ENCODE data around the gene NFATC1.

Gene NFATC1

GRCh38 chr18:79521416-79522205, 125.9 kb downstream of the NFATC1 start:
- no peak for DNase-seq (ENCODE audit: low read depth in 2 of 2)

GRCh38 chr18:79522451-79523205, 126.9 kb downstream of the NFATC1 start:
- no peak for DNase-seq (ENCODE audit: low read depth in 2 of 2)

GRCh38 chr18:79523206-79523735, 127.5 kb downstream of the NFATC1 start:
- DNase-seq (ENCODE audit: low read depth in 2 of 2): no peak

- DNase-seq (ENCODE audit: low read depth in 2 of 2): no peak
Measured at GRCh38 chr18:79523736-79524180, 128.0 kb downstream of the NFATC1 start.

- DNase-seq (ENCODE audit: low read depth in 2 of 2): no peak
Measured at GRCh38 chr18:79524181-79525078, 128.7 kb downstream of the NFATC1 start.

- no peak for DNase-seq (ENCODE audit: low read depth in 2 of 2)
Measured at GRCh38 chr18:79525556-79526467, 130.1 kb downstream of the NFATC1 start.

GRCh38 chr18:79526468-79527460, 131.0 kb downstream of the NFATC1 start:
- no peak for DNase-seq (ENCODE audit: low read depth in 2 of 2)

GRCh38 chr18:79527656-79528315, 132.1 kb downstream of the NFATC1 start:
- no peak for DNase-seq (ENCODE audit: low read depth in 2 of 2)

- no peak for DNase-seq (ENCODE audit: low read depth in 2 of 2)
Measured at GRCh38 chr18:79528316-79528695, 132.6 kb downstream of the NFATC1 start.

- DNase-seq (ENCODE audit: low read depth in 2 of 2): peak in 1 of 2 experiments; percentile 34
Measured at GRCh38 chr18:79528846-79529245, 133.1 kb downstream of the NFATC1 start.

GRCh38 chr18:79529296-79529695, 133.6 kb downstream of the NFATC1 start:
- DNase-seq (ENCODE audit: low read depth in 2 of 2): no peak

- no peak for DNase-seq (ENCODE audit: low read depth in 2 of 2)
Measured at GRCh38 chr18:79529991-79530390, 134.3 kb downstream of the NFATC1 start.

GRCh38 chr18:79530821-79531220, 135.1 kb downstream of the NFATC1 start:
- no peak for DNase-seq (ENCODE audit: low read depth in 2 of 2)

GRCh38 chr18:79531386-79531785, 135.7 kb downstream of the NFATC1 start:
- no peak for DNase-seq (ENCODE audit: low read depth in 2 of 2)

GRCh38 chr18:79531926-79532312, 136.2 kb downstream of the NFATC1 start:
- DNase-seq (ENCODE audit: low read depth in 2 of 2): no peak

GRCh38 chr18:79532313-79533007, 136.7 kb downstream of the NFATC1 start:
- DNase-seq (ENCODE audit: low read depth in 2 of 2): no peak

- no peak for DNase-seq (ENCODE audit: low read depth in 2 of 2)
Measured at GRCh38 chr18:79533146-79533545, 137.4 kb downstream of the NFATC1 start.

- DNase-seq (ENCODE audit: low read depth in 2 of 2): no peak
Measured at GRCh38 chr18:79533591-79533990, 137.9 kb downstream of the NFATC1 start.

All from fibroblast of skin of left biceps (primary cell).